HG02852 (cell line): ENCODE measurements around the gene ACAP1.

Source experiments
- ATAC-seq: cut with Tn5 transposase; IDR thresholded peaks from one replicate; pipeline ENCODE4 v1.9.1; 2021; ENCODE audit warnings: mild to moderate bottlenecking, moderate library complexity; ENCODE audit not compliant: unreplicated experiment

ACAP1 gene

DNA sequence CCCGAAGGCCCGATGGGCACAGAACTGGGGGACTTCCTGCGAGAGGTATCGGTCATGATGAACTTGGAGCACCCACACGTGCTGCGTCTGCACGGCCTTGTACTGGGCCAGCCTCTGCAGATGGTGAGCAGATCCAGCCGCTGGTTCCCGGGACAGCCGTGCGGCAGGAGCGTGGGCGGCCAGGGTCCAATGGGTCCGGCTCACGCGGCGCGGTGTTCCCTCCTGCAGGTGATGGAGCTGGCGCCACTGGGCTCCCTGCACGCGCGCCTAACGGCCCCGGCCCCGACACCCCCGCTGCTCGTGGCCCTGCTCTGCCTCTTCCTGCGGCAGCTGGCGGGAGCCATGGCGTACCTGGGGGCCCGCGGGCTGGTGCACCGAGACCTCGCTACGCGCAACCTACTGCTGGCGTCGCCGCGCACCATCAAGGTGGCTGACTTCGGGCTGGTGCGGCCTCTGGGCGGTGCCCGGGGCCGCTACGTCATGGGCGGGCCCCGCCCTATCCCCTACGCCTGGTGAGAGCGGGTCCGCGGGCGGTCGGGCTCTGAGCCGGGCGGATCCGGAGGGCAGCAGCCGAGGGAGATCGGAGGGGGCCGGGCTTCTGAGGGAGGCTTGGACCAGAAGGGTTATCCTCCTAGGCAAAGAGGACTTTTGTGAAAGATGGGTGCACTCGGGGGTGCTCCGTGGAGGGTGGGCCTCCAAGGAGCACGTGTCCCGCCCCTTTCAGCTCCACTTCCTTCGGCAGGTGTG lies 47.6 kb downstream of the ACAP1 start:
- ATAC-seq: peak; percentile 82

DNA sequence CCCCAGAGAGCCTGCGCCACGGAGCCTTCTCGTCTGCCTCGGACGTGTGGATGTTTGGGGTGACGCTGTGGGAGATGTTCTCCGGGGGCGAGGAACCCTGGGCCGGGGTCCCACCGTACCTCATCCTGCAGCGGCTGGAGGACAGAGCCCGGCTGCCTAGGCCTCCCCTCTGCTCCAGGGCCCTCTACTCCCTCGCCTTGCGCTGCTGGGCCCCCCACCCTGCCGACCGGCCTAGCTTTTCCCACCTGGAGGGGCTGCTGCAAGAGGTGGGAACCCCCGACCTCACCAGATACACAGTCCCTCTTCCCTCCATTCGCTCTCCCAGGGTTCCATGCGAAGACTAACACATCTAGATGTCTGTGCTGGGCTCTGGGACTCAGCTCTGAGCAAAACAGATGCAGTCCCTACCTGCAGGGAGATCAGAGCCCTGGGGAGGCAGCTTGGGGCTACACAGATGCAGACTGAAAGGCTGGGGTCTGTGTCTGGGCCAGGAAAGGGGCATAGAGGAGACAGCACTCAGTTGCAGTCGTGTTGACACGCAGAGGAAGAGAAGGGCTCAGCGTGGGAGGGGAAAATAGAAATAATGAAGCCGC lies 48.3 kb downstream of the ACAP1 start:
- no peak for ATAC-seq

DNA sequence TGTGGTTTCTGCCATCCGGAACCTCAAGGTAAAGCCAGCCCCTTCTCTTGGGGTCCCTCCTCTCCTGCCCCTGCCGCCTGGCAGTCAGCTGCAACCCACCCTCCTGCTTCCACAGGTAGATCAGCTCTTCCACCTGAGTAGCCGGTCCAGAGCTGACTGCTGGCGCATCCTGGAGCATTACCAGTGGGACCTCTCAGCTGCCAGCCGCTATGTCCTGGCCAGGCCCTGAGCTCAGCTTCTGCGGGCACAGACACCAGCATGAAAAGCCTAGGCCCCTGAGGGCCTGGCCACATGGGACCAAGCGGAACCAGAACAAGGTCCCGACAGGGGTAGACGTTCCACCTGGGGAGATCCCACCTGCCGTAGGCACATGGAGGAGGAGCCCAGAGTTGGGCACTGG lies 52.5 kb downstream of the ACAP1 start:
- no peak for ATAC-seq

DNA sequence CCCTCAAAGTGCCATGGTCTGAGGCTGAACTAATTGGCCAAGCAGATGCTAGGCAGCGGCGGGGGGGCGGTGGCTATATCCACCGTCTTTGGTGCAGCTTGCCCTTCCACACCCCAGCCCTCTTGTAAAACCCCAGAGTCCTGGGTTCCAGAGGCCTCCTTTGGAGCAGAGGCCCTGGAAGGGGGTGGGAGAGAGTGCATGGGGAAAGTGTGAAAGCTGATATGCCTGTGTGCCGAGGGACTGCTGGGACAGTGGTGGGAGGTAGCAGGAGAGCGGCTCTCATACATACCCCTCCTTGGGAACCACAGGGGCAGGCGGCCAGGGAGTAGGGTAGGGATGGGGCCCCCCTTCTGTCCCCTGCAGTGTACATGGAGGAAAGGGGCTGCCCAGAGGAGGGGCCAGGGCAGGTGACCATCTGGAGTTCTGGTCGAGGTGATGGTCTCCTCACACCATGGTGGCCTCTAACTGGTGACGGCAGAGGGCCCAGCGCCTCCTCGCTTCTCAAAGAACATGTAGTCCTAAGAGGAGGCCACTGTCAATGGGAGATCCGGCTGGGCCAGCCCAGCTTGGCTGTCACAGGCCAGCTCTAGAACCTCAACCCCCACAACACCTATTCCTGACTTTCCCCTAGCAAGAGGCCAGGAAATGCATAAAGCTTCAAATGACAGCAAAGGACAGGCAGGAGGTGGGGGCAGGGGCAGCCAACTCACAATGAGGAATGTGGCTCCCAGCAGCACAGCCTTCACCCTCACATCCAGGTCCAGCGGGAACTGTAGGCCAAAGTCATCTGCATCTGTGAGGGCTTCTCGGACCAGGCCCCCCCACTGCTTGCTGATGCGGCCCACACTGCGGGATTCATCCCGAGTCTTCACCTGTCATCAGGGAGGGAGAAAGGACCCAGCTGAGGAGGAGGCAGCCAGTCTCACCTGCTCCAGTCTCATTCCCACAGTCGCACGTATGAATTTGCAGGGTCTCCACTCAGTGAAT lies 53.9 kb downstream of the ACAP1 start:
- ATAC-seq: no peak

DNA sequence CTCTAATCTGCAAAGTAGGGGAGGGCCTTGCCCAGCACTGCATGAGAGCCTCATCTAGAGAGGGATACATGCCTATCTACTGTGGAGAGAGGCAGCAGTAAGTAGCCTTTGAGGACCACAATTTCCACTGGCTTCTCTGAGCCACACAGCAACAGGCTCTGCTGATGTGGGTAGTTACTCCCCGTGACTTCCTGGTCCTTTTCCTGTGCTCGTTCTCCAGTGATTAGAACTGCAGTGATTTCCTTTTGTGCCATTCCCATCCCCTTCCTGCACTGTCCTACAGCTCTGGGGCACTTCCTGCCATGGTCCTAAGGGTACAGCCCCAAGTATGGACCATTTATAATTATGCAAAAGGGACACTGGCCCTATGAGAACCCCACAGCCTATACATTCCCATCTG lies 55.0 kb downstream of the ACAP1 start:
- no peak for ATAC-seq

DNA sequence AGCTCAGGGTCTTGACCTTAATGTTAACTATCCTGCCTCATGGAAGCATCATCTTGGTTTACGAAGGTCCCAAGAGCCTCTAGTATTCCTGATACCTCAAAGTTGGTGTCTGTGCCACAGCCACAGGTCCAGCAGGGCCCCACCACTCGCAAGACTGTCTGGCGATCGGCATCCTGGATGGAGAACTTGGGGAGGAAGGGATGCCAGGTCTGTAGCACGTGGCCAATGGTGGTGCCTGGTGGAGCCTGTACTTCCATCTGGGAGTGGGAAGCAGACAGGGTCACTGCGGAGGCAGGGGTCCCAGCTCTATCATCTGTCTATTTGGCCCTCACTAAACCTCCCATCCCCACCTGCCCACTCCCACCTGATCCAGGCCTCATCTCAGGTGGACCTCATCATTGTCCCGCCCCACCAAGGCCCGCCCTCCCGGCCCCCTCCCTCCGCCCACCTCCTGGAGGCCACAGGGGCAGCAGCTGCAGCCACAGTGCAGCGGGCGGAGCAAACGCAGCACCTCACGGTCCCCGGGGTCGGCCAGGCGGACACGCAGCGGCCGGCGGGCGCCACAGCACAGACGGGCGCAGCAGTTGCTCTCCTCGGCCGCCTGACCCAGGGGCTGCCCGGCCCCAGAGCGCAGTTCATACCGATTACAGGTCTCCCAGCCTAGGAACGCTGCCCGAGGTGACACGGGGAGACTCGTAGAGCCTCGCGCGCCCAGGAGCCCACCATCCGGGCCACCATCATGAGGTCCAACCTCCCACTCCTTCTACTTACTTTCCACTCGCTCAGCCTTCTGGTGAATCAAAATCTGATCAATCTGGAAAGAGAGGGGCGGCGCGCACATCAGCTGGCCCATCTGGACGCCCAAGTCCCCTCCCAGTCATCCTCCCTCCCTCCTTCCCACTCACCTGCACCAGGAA lies 56.6 kb downstream of the ACAP1 start:
- ATAC-seq: no peak

DNA sequence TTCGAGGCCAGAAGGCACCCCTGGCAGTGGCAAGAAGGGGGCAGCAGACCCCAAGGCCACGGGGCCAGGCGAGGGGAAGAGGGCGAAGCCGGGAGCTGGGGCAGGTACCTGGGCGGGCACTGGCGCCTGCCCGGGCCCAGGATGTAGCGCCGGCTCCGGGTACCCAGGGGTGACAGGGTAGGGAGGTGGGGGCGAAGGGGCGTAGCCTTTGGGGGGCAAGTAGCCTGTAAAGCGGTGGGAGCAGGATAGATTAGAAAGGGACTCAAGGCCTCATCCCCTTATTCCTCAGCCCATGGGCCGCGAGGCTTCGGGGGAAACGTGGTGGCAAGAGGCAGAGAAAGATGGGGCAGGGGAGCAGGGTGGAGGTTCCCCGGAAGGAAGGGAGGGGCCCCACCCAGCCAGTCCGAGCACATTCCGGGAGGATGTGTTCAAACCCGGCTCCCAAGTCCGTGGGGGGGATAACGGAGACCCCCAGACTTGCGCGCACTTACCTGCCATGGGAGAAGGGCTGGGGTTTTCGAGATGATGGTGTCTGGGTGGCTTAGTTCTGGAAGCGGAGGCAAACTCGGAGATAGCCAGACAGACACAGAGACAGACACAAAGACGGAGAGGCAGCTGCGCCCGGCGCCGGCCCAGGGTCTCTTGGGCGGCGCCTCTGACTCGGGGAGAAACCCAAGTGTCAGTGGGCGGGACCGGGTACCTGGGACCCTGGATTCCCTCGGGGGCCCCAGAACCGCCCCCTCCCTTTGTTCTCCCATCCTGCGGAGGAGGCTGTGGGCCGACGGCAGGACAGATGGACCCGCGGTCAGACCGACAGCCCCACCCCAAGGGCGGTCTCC lies 57.5 kb downstream of the ACAP1 start:
- ATAC-seq: peak; percentile 45

DNA sequence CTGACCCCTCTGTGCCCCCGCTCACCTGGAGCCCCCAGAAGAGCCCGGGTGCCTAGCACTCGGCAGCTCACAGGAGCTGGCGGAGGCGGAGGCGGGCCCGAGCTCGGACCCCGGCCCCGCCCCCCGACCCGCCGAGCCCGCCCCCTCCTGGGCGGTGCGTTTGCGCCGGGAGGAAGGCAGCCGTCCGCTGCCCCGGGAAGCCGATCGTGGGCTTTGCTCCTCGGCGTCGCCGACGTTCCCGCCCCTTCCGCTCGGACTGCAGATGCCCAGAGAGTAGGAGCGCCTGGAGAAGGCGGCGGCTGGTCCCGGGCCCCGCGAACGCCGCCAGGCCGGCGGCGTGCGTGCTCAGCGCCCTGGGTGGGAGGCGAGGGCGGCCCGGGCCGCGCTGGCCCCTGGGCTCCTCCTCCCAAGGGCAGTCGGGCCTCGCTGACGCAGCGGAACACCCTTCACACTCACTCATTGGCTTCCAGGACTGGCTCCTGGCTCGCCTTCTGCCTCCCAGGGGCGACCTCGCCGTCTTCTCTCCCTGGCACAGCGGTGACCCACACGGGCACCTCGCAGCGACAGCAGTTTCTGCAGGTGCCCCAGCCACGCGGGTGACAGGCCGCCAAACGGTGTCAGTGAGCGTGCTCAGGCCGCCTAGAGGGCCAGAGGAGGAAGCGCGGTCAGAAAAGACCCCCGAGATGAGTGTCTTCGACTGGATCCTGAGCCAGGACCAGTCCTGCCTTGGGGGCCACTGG lies 58.3 kb downstream of the ACAP1 start, which contains the start of gene PLSCR3:
PLSCR3 (minus strand) TSS at position 74 of the 740 bp plus-strand sequence. CDS start 415 bp downstream, outside the sequence.
- peak; percentile 75 for ATAC-seq

DNA sequence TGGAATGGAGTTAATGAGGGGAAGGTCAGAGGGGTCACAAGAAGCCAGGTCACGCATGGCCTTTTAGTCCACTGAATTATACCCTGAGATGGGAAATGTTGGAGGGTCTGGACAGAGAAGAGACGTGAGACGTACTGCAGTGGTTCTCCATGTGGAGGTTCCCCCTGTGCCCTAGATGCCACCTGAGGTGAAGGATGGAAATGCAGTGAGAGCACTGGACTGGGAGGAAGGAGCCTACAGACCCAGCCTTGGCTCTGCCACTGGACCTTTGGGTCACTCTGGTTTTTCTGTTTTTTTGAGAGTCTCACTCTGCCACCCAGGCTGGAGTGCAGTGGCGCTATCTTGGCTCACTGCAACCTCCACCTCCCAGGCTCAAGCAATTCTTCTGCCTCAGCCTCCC lies 59.8 kb downstream of the ACAP1 start:
- no peak for ATAC-seq

DNA sequence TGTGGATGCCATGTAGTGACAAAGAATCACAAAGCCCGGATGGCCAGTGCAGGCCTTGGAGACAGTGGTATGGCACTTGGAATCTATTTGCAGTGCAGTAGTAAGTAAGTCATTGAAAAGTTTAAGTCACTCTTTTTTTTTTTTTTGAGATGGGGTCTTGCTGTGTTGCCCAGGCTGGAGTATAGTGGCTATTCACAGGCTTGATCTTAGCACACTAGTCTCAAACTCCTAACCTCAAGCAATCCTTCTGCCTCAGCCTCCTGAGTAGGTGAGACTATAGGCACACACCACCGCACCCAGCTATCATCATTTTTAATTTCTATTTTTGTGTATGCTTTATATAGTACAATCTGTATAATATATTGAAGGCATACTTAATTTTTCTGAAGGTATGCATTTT lies 62.3 kb downstream of the ACAP1 start:
- no peak for ATAC-seq
